Neural progenitor cell (in vitro differentiated cells): ENCODE measurements around the gene TEX35. TPM values are rescaled to one million over a fixed set of nuclear protein-coding genes. Genes with fewer than 3 reads are reported as not detected.

Experiments
- DNase-seq: peaks from one replicate; pipeline ENCODE4 v3.0.0-alpha.2; 2016; ENCODE audit warnings: low spot score
- H2AFZ ChIP-seq: fragments of 200-600 bp; sonication (generic); replicated peaks from 2 replicates; pipeline ENCODE4 v1.6.1; 2016; ENCODE audit warnings: antibody characterized with exemption
- H3F3A ChIP-seq: fragments of 200-600 bp; sonication (generic); 2 replicates; pipeline ENCODE4 v1.6.1; 2016; ENCODE audit warnings: antibody characterized with exemption, low read depth
- H3K27ac ChIP-seq: fragments of 200-600 bp; sonication (generic); 2 replicates; pipeline ENCODE4 v1.5.1; 2016; ENCODE audit warnings: mild to moderate bottlenecking
- H3K27me3 ChIP-seq: fragments of 200-600 bp; sonication (generic); 2 replicates; pipeline ENCODE4 v1.6.1; 2016; ENCODE audit warnings: mild to moderate bottlenecking, moderate library complexity
- H3K36me3 ChIP-seq: fragments of 200-600 bp; sonication (generic); 2 replicates; pipeline ENCODE4 v1.5.1; 2016
- H3K4me1 ChIP-seq: fragments of 200-600 bp; sonication (generic); 2 replicates; pipeline ENCODE4 v1.6.1; 2016; ENCODE audit warnings: mixed run types
- H3K4me2 ChIP-seq: fragments of 200-600 bp; sonication (generic); 2 replicates; pipeline ENCODE4 v1.6.1; 2016
- H3K4me3 ChIP-seq: fragments of 200-600 bp; sonication (generic); 2 replicates; pipeline ENCODE4 v1.5.1; 2016
- H3K79me2 ChIP-seq: fragments of 200-600 bp; sonication (generic); 2 replicates; pipeline ENCODE4 v1.6.1; 2016; ENCODE audit warnings: low read depth
- H3K9ac ChIP-seq: fragments of 200-600 bp; sonication (generic); 2 replicates; pipeline ENCODE4 v1.6.1; 2016
- H3K9me3 ChIP-seq: fragments of 200-600 bp; sonication (generic); 2 replicates; pipeline ENCODE4 v1.5.1; 2016; ENCODE audit warnings: low read depth
- H4K20me1 ChIP-seq: fragments of 200-600 bp; sonication (generic); 2 replicates; pipeline ENCODE4 v1.6.1; 2016; ENCODE audit warnings: low read depth
- H3K27ac Mint-ChIP-seq: 3 replicates; pipeline ENCODE4 v1.8.0; 2021; ENCODE audit warnings: mixed read lengths
- H3K27me3 Mint-ChIP-seq: 2 replicates; pipeline ENCODE4 v1.8.0; 2022; ENCODE audit warnings: low read depth, mild to moderate bottlenecking, inconsistent platforms, moderate library complexity, mixed read lengths; ENCODE audit not compliant: insufficient read depth
- H3K36me3 Mint-ChIP-seq: 3 replicates; pipeline ENCODE4 v1.8.0; 2021; ENCODE audit warnings: mixed read lengths
- H3K4me1 Mint-ChIP-seq: 3 replicates; pipeline ENCODE4 v1.8.0; 2021; ENCODE audit warnings: mixed read lengths
- H3K4me3 Mint-ChIP-seq: 3 replicates; pipeline ENCODE4 v1.8.0; 2021; ENCODE audit warnings: mild to moderate bottlenecking, moderate library complexity, mixed read lengths
- H3K9me3 Mint-ChIP-seq: 3 replicates; pipeline ENCODE4 v1.8.0; 2020; ENCODE audit warnings: mixed read lengths
- CTCF ChIP-seq: fragments of 200-600 bp; sonication (generic); IDR thresholded peaks from 2 replicates; pipeline ENCODE4 v1.5.1; 2017; ENCODE audit warnings: antibody characterized with exemption, mild to moderate bottlenecking
- EZH2 ChIP-seq: fragments of 200-600 bp; sonication (generic); IDR thresholded peaks from 2 replicates; pipeline ENCODE4 v1.6.1; 2017; ENCODE audit warnings: antibody characterized with exemption, mild to moderate bottlenecking, moderate library complexity
- EZH2phosphoT487 ChIP-seq: fragments of 200-600 bp; sonication (generic); IDR thresholded peaks from 2 replicates; pipeline ENCODE4 v1.6.1; 2017; ENCODE audit warnings: antibody characterized with exemption
- total RNA-seq: library from RNA; depleted of rRNA; stranded (reverse); fragments of >200 nt; gene quantifications from 2 replicates; pipeline ENCODE4 v1.2.3, GENCODE V29; 2015; ENCODE audit warnings: low replicate concordance

The TEX35 gene
- total RNA-seq, 1 donor from 2014 or later: not detected

- Mint-ChIP-seq H3K4me1 (peaks cover 6% of the 10 kb centered on the region), H3K36me3 (peaks cover 7% of the 10 kb centered on the region), H3K27ac (no peak overlapping the region), H3K4me3 (no peak overlapping the region), H3K9me3 (no peaks in the 10 kb centered on the region), H3K27me3 (peaks cover 8% of the 10 kb centered on the region)
- Histone ChIP-seq H3K27ac (no peak overlapping the region), H3K27me3 (no peaks in the 10 kb centered on the region), H4K20me1 (no peaks in the 10 kb centered on the region), H3K4me1 (peaks cover 6% of the 10 kb centered on the region), H3K4me3 (no peak overlapping the region), H3K79me2 (no peaks in the 10 kb centered on the region), H3K4me2 (no peak overlapping the region), H3K9me3 (no peaks in the 10 kb centered on the region), H3F3A (no peaks in the 10 kb centered on the region), H2AFZ (no peak overlapping the region), H3K9ac (no peak overlapping the region), H3K36me3 (no peaks in the 10 kb centered on the region)
- TF ChIP-seq EZH2 (no peak), CTCF (no peak), EZH2phosphoT487 (no peak)
- DNase-seq: no peak
Measured at GRCh38 chr1:178484698-178485225, 28.1 kb upstream of the TEX35 start.

GRCh38 chr1:178485541-178485981 is 27.3 kb upstream of the TEX35 start:
- Mint-ChIP-seq H3K27ac (no peak overlapping the region), H3K36me3 (peaks cover 7% of the 10 kb centered on the region), H3K4me1 (peaks cover 6% of the 10 kb centered on the region), H3K27me3 (peaks cover 8% of the 10 kb centered on the region), H3K9me3 (no peaks in the 10 kb centered on the region), H3K4me3 (no peak overlapping the region)
- no peak overlapping the region for H3K9ac ChIP-seq
- no peaks in the 10 kb centered on the region for H3F3A ChIP-seq
- H3K27me3 ChIP-seq: no peaks in the 10 kb centered on the region
- TF ChIP-seq EZH2phosphoT487 (no peak), CTCF (no peak), EZH2 (no peak)
- H2AFZ ChIP-seq: no peak overlapping the region
- H3K4me2 ChIP-seq: no peak overlapping the region
- no peaks in the 10 kb centered on the region for H3K9me3 ChIP-seq
- no peaks in the 10 kb centered on the region for H4K20me1 ChIP-seq
- H3K36me3 ChIP-seq: no peaks in the 10 kb centered on the region
- H3K79me2 ChIP-seq: no peaks in the 10 kb centered on the region
- H3K4me1 ChIP-seq: peaks cover 6% of the 10 kb centered on the region
- H3K4me3 ChIP-seq: no peak overlapping the region
- H3K27ac ChIP-seq: no peak overlapping the region
- no peak for DNase-seq

GRCh38 chr1:178486100-178487069 is 26.5 kb upstream of the TEX35 start:
- no peak overlapping the region for H3K4me3 Mint-ChIP-seq

More at GRCh38 chr1:178486100-178487069, 26.5 kb upstream of the TEX35 start:
- no peak overlapping the region for H3K27ac ChIP-seq
- no peak overlapping the region for H3K4me2 ChIP-seq
- no peaks in the 10 kb centered on the region for H3K79me2 ChIP-seq
- peaks cover 3% of the 10 kb centered on the region for H3K36me3 Mint-ChIP-seq
- no peaks in the 10 kb centered on the region for H3F3A ChIP-seq
- H3K27me3 Mint-ChIP-seq: peaks cover 8% of the 10 kb centered on the region
- no peaks in the 10 kb centered on the region for H4K20me1 ChIP-seq
- H3K9ac ChIP-seq: no peak overlapping the region
- no peak for TF ChIP-seq EZH2phosphoT487
- no peak for TF ChIP-seq CTCF
- no peak for TF ChIP-seq EZH2
- no peaks in the 10 kb centered on the region for H3K9me3 Mint-ChIP-seq
- no peaks in the 10 kb centered on the region for H3K36me3 ChIP-seq
- no peak for DNase-seq
- no peak overlapping the region for H3K27ac Mint-ChIP-seq
- H3K4me3 ChIP-seq: no peak overlapping the region
- H3K4me1 ChIP-seq: peaks cover 6% of the 10 kb centered on the region
- peaks cover 6% of the 10 kb centered on the region for H3K4me1 Mint-ChIP-seq
- H3K27me3 ChIP-seq: no peaks in the 10 kb centered on the region
- no peak overlapping the region for H2AFZ ChIP-seq
- no peaks in the 10 kb centered on the region for H3K9me3 ChIP-seq
